ENCODE measurements around the gene ASZ1. TPM values are rescaled to one million over a fixed set of nuclear protein-coding genes. Genes with fewer than 3 reads are reported as not detected.

The ASZ1 gene
- polyA plus RNA-seq, 1 experiment = 0.05 TPM

DNA sequence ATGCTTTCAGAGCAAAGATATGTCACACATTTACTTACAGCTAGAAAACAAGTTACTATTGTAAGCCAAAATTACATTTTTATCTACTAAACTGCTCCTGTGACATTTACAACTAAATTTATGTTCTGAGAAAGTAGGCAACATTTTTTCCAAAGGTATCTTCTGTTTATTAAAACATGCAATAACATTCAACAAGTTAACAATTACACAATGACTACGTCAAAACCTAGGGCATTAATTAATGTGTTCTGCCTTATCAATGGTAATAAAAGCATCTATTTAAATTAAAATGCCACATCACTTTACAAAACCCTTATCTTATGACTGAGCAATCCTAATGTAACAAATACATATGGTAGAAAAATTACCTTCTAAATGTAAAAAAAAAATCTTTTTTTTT lies 14.9 kb downstream of the ASZ1 start:
- no peak for DNase-seq (ENCODE audit: low read depth, low spot score)
- H3K27me3 ChIP-seq (ENCODE audit: control insufficient read depth, insufficient read depth, low read length) = no peaks in the 10 kb centered on the region
- ChIA-PET CTCF (interaction anchor here (1.2 to 1.7 kb wide), 2 partner anchors 11 to 304 kb away, joined by 3 to 6 read pairs; no protein-coding TSS in a partner anchor), POLR2A (no interaction called here)
- no peak overlapping the region for H3K27ac ChIP-seq (ENCODE audit: low read depth, low read length)
- TF ChIP-seq CTCF (IDR thresholded peaks at IDR 0.05; ENCODE audit: low read depth, low read length) = no peak
- H3K9me3 ChIP-seq (ENCODE audit: control insufficient read depth, insufficient read depth, low read length) = no peaks in the 10 kb centered on the region
- no peak overlapping the region for H3K4me3 ChIP-seq (ENCODE audit: low read depth, low read length)

GRCh38 chr7:117411539-117411938 lies 15.8 kb downstream of the ASZ1 start:
- CTCF ChIA-PET = interaction anchor here (1.2 to 1.7 kb wide), 2 partner anchors 10 to 305 kb away, joined by 3 to 6 read pairs; no protein-coding TSS in a partner anchor
- no peaks in the 10 kb centered on the region for H3K9me3 ChIP-seq (ENCODE audit: control insufficient read depth, insufficient read depth, low read length)
- POLR2A ChIA-PET = no interaction called here
- no peak for DNase-seq (ENCODE audit: low read depth, low spot score)
- no peak overlapping the region for H3K27ac ChIP-seq (ENCODE audit: low read depth, low read length)
- TF ChIP-seq CTCF (IDR thresholded peaks at IDR 0.05; ENCODE audit: low read depth, low read length) = no peak
- no peak overlapping the region for H3K4me3 ChIP-seq (ENCODE audit: low read depth, low read length)
- H3K27me3 ChIP-seq (ENCODE audit: control insufficient read depth, insufficient read depth, low read length) = no peaks in the 10 kb centered on the region

- ChIA-PET CTCF (interaction anchor here (0.7 to 1.5 kb wide), 2 partner anchors 9 to 308 kb away, joined by 3 read pairs; no protein-coding TSS in a partner anchor), POLR2A (no interaction called here)
- Histone ChIP-seq H3K27ac (ENCODE audit: low read depth, low read length) (no peak overlapping the region), H3K27me3 (ENCODE audit: control insufficient read depth, insufficient read depth, low read length) (no peaks in the 10 kb centered on the region), H3K9me3 (ENCODE audit: control insufficient read depth, insufficient read depth, low read length) (no peaks in the 10 kb centered on the region), H3K4me3 (ENCODE audit: low read depth, low read length) (no peak overlapping the region)
- no peak for TF ChIP-seq CTCF (IDR thresholded peaks at IDR 0.05; ENCODE audit: low read depth, low read length)
- no peak for DNase-seq (ENCODE audit: low read depth, low spot score)
Observed at GRCh38 chr7:117408831-117409230, 18.5 kb downstream of the ASZ1 start.

DNA sequence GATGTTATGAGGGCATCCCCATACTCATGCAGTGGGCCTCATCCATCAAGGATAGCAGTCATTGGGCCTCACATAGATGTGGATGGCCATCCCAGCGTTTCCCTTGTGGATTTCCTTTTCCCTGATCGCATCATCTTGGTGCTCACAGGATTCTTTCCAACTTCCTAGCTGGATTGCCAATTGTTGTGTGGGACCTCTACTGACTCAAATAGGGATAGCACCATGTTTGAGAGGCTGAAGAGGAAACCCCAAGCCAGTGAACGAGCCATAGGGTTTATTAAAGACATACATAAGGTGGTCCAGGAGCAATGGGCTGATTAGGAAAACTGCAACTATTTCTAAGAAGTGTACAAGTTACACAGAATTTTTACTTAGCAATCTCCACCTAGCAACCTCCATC lies 21.8 kb downstream of the ASZ1 start:
- ChIA-PET CTCF (interaction anchor here (0.8 to 1.1 kb wide), 2 partner anchors 54 to 193 kb away, joined by 3 to 4 read pairs; no protein-coding TSS in a partner anchor), POLR2A (no interaction called here)
- Histone ChIP-seq H3K9me3 (ENCODE audit: control insufficient read depth, insufficient read depth, low read length) (no peaks in the 10 kb centered on the region), H3K27ac (ENCODE audit: low read depth, low read length) (no peak overlapping the region), H3K4me3 (ENCODE audit: low read depth, low read length) (no peak overlapping the region), H3K27me3 (ENCODE audit: control insufficient read depth, insufficient read depth, low read length) (peaks cover 2% of the 10 kb centered on the region)
- TF ChIP-seq CTCF (IDR thresholded peaks at IDR 0.05; ENCODE audit: low read depth, low read length) = 0 out of 2 replicates have a peak, but pooled peaks have one; percentile 12
- no peak for DNase-seq (ENCODE audit: low read depth, low spot score)

GRCh38 chr7:117403737-117404136 lies 23.6 kb downstream of the ASZ1 start:
- CTCF ChIA-PET = no interaction called here
- POLR2A ChIA-PET = no interaction called here
- H3K4me3 ChIP-seq (ENCODE audit: low read depth, low read length) = no peak overlapping the region
- H3K27me3 ChIP-seq (ENCODE audit: control insufficient read depth, insufficient read depth, low read length) = peaks cover 2% of the 10 kb centered on the region
- H3K9me3 ChIP-seq (ENCODE audit: control insufficient read depth, insufficient read depth, low read length) = no peaks in the 10 kb centered on the region
- TF ChIP-seq CTCF (IDR thresholded peaks at IDR 0.05; ENCODE audit: low read depth, low read length) = no peak
- no peak overlapping the region for H3K27ac ChIP-seq (ENCODE audit: low read depth, low read length)
- no peak for DNase-seq (ENCODE audit: low read depth, low spot score)

Data from AG04450 (cell line).